ENCODE measurements around the gene ZNF552.
"Not testable (repeated sequence)": the region's sequence is repeated elsewhere in the genome, so short reads cannot be mapped to it uniquely, and the experiment has no call there.

Gene ZNF552

DNA sequence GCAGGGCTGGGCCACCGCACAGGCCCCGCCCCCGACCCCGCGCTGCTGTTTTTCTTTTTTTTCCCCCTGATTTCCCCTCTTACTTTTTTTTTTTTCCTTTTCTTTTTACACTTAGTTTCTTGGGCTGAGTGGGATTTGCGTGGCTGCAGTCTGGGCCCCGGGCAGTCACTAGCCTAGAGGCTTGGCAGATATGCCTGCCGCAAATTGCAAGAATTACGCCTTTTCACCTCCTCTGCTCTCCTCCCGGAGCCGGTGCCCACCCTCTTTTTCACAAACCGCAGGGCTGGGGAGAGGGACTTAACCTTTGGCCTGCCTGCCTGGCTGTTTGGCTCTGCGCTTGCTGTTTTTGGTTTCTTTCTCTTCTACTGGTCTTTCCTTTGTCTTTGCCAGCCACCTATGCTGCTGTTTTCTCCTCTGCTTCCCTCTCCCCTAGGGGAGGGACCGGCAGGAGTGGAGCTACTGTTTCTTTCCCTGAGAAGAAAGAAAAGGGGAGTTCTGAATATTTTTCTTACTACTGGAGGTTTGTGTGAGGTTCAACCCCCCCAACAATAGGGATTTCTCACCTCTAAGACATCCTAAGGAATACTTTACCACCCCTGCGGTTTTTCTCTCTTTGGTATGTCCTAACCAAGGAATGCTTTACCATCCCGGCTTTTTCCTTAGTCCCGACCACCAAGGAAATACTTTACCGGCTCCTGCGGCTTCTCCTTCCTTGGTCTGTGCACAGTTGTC, 11.0 kb downstream of the ZNF552 start:
- peak; percentile 77 for DNase-seq (ENCODE audit: low read depth, low spot score)
- peak overlapping the region; percentile 74 for H3K4me3 ChIP-seq (ENCODE audit: low read depth, low read length)
- ChIA-PET CTCF (interaction anchor here (1.0 to 1.2 kb wide), 2 partner anchors 11 to 15 kb away, joined by 3 read pairs; no protein-coding TSS in a partner anchor), POLR2A (interaction anchor here (0.6 to 1.5 kb wide), 3 partner anchors 10 to 16 kb away, joined by 4 to 7 read pairs (median 5); partner anchors contain the start of gene ZNF552)
- TF ChIP-seq, protein P1, sequence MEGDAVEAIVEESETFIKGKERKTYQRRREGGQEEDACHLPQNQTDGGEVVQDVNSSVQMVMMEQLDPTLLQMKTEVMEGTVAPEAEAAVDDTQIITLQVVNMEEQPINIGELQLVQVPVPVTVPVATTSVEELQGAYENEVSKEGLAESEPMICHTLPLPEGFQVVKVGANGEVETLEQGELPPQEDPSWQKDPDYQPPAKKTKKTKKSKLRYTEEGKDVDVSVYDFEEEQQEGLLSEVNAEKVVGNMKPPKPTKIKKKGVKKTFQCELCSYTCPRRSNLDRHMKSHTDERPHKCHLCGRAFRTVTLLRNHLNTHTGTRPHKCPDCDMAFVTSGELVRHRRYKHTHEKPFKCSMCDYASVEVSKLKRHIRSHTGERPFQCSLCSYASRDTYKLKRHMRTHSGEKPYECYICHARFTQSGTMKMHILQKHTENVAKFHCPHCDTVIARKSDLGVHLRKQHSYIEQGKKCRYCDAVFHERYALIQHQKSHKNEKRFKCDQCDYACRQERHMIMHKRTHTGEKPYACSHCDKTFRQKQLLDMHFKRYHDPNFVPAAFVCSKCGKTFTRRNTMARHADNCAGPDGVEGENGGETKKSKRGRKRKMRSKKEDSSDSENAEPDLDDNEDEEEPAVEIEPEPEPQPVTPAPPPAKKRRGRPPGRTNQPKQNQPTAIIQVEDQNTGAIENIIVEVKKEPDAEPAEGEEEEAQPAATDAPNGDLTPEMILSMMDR (IDR thresholded peaks at IDR 0.05; ENCODE audit: insufficient read depth, low read length, missing control alignments): no peak

DNA sequence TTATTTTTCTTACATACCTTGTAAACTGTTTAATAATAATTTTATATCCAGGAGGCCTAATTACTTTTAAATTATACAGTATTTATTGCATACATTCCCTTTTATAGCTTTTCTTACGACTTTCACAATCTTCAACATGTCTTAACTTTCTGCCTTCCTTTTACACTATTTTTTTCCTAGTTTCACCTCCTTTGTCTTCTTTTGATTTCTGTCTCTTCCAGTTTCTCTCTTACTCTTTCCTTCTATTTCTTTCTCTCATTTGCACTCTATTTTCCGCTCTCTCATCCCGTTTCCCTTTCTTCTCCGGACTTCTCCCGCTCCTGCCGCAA, 11.5 kb downstream of the ZNF552 start:
- ChIA-PET CTCF (no interaction called here), POLR2A (no interaction called here)
- H3K4me3 ChIP-seq (ENCODE audit: low read depth, low read length): peak overlapping the region; percentile 74
- TF ChIP-seq, protein P1 (IDR thresholded peaks at IDR 0.05; ENCODE audit: insufficient read depth, low read length, missing control alignments): no peak
- DNase-seq (ENCODE audit: low read depth, low spot score): no peak

DNA sequence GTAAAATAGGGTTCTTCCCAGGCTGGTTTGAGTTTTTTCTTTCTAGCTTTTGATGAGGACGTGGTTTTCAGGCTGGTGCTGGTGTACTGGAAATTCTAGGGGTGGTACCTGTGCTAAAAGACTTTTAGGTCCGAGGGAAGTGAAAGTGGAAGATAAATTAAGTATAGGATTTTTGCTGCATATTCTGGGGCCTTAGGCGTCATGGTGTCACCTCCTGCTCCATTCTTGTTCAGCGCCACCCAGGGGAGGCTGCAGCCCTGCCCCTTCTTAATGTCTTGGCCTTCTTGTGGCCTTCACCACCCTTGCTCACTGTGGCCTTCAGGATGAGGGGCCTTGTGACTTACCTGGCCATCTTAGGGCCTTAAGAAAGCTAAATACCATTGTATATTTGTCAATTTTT, 12.4 kb downstream of the ZNF552 start:
- DNase-seq (ENCODE audit: low read depth, low spot score): no peak
- CTCF ChIA-PET: interaction anchor here (1.0 kb wide), 1 partner anchor 17 kb away, joined by 3 read pairs; no protein-coding TSS in a partner anchor
- H3K4me3 ChIP-seq (ENCODE audit: low read depth, low read length): no peak overlapping the region
- POLR2A ChIA-PET: no interaction called here
- TF ChIP-seq, protein P1 (IDR thresholded peaks at IDR 0.05; ENCODE audit: insufficient read depth, low read length, missing control alignments): no peak

DNA sequence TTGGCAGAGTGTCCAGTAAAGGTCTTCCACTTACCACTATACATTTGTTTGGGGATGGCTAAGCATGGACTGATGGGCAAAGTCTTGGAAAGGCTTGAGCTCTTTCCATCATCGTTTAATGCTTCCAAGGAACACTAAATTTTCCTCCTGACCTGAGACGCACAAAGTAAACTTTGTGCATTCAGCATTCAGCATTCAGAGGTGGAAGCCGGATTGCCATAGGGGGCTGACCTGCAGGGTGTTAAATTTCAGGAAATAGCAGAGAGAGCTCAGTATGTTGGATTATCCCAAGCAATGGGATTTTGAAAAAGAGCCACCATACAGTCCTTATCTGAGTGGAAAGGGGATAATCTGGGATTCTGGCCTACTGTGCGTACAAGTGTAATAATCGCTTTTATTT, 14.0 kb downstream of the ZNF552 start:
- CTCF ChIA-PET: interaction anchor here (1.2 kb wide), 1 partner anchor 12 kb away, joined by 3 read pairs; no protein-coding TSS in a partner anchor
- no peak for DNase-seq (ENCODE audit: low read depth, low spot score)
- H3K4me3 ChIP-seq (ENCODE audit: low read depth, low read length): no peak overlapping the region
- POLR2A ChIA-PET: no interaction called here
- TF ChIP-seq, protein P1 (IDR thresholded peaks at IDR 0.05; ENCODE audit: insufficient read depth, low read length, missing control alignments): no peak

DNA sequence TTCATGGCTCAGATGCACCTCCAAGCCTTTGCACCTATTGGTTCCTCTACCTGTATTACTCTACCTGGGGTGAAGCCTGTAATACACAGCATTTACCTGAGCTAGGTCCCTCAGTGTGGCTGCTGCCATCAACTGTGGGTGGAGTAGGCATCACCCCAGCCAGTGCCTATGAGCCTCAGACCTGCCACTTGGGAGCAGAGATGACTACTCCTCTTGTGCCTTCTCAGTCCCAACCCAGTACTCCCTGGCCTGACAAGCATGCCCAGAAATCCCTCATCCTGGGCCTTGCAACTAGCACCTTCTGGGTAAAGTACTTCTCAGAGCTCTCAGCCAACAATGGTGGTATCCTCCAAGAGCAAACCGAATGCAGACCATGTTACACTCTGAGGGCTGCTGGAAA, 18.1 kb downstream of the ZNF552 start:
- POLR2A ChIA-PET; DNase-seq (ENCODE audit: low read depth, low spot score); H3K4me3 ChIP-seq (ENCODE audit: low read depth, low read length); CTCF ChIA-PET: not testable (repeated sequence)

DNA sequence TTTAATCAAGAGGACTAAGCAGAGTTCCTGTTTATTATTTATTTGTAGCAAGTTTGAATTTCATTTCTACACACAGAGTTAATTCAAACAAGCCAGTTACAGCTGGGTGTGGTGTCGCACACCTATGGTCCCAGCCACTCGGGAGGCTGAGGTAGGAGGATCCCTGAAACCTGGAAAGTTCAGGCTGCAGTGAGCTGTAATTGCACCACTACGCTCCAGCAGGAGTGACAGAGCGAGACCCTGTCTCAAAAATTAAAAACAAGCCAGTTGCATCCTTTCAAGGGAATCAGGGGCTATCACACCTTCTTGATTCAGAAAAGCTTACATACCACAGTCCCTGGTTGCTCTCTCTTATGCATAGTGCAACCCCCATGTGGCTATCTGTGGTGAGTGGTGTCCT, 25.4 kb downstream of the ZNF552 start:
- no peak overlapping the region for H3K4me3 ChIP-seq (ENCODE audit: low read depth, low read length)
- CTCF ChIA-PET: interaction anchor here (1.3 kb wide), 1 partner anchor 11 kb away, joined by 3 read pairs; no protein-coding TSS in a partner anchor
- POLR2A ChIA-PET: no interaction called here

More for the DNA sequence above, 25.4 kb downstream of the ZNF552 start:
- DNase-seq (ENCODE audit: low read depth, low spot score): no peak
- TF ChIP-seq, protein P1 (IDR thresholded peaks at IDR 0.05; ENCODE audit: insufficient read depth, low read length, missing control alignments): no peak

Data from AG04449 (cell line).